Measurements from ENCODE around the gene COMMD10. TPM values are rescaled to one million over a fixed set of nuclear protein-coding genes. Genes with fewer than 3 reads are reported as not detected.
"Not testable (repeated sequence)": the region's sequence is repeated elsewhere in the genome, so short reads cannot be mapped to it uniquely, and the experiment has no call there.

Gene COMMD10
- total and polyA plus RNA-seq, 4 donors = 17.2 to 66.0 (median 24.7) TPM

- H3K27me3 ChIP-seq (ENCODE audit: control insufficient read depth in 3 of 3, insufficient read depth in 3 of 3, low read length in 2 of 3) = no peaks in the 10 kb centered on the region
- WGBS, 2 donors = 97 to 99% methylated on average over 2 of the region's 2 CpGs
- DNase-seq (no peak), ATAC-seq (ENCODE audit: insufficient read depth, low FRiP score) (no peak)
- no peak for TF ChIP-seq CTCF (IDR thresholded peaks at IDR 0.05; ENCODE audit: control extremely low read depth, extremely low read depth)
- H3K36me3 ChIP-seq (ENCODE audit: control insufficient read depth in 4 of 4, insufficient read depth in 4 of 4, low read length in 4 of 4) = peaks cover 3 to 13% (median 7%) of the 10 kb centered on the region in 4 donors
- H3K9ac ChIP-seq (ENCODE audit: insufficient read depth in 1 of 2, low read length in 2 of 2) = no peak overlapping the region
- H3K4me3 ChIP-seq = no peak overlapping the region
- H3K9me3 ChIP-seq (ENCODE audit: control insufficient read depth in 4 of 4, insufficient read depth in 3 of 4, low read length in 3 of 4) = no peaks in the 10 kb centered on the region
- no peaks in the 10 kb centered on the region for H3K4me1 ChIP-seq (ENCODE audit: control insufficient read depth in 5 of 5, insufficient read depth in 5 of 5, low read length in 5 of 5)
- no peak overlapping the region for H3K27ac ChIP-seq (ENCODE audit: low read depth in 1 of 2, low read length in 1 of 2)
Measured at GRCh38 chr5:116098998-116099397, 14.2 kb downstream of the COMMD10 start.

- H3K4me1 ChIP-seq (ENCODE audit: control insufficient read depth in 5 of 5, insufficient read depth in 5 of 5, low read length in 5 of 5); H3K27me3 ChIP-seq (ENCODE audit: control insufficient read depth in 3 of 3, insufficient read depth in 3 of 3, low read length in 2 of 3); H3K9me3 ChIP-seq (ENCODE audit: control insufficient read depth in 4 of 4, insufficient read depth in 3 of 4, low read length in 3 of 4); ATAC-seq (ENCODE audit: insufficient read depth, low FRiP score); H3K9ac ChIP-seq (ENCODE audit: insufficient read depth in 1 of 2, low read length in 2 of 2); H3K4me3 ChIP-seq; DNase-seq; H3K27ac ChIP-seq (ENCODE audit: low read depth in 1 of 2, low read length in 1 of 2): not testable (repeated sequence)
- 96 to 98% methylated on average over 2 of the region's 2 CpGs for WGBS, 2 donors
- peaks cover 0 to 17% (median 7%) of the 10 kb centered on the region in 4 donors for H3K36me3 ChIP-seq (ENCODE audit: control insufficient read depth in 4 of 4, insufficient read depth in 4 of 4, low read length in 4 of 4)
Measured at GRCh38 chr5:116104941-116105340, 20.1 kb downstream of the COMMD10 start.

- Histone ChIP-seq H3K27me3 (ENCODE audit: control insufficient read depth in 3 of 3, insufficient read depth in 3 of 3, low read length in 2 of 3) (no peaks in the 10 kb centered on the region), H3K4me1 (ENCODE audit: control insufficient read depth in 5 of 5, insufficient read depth in 5 of 5, low read length in 5 of 5) (peaks cover 0 to 3% (median 0%) of the 10 kb centered on the region in 5 donors), H3K27ac (ENCODE audit: low read depth in 1 of 2, low read length in 1 of 2) (no peak overlapping the region), H3K9me3 (ENCODE audit: control insufficient read depth in 4 of 4, insufficient read depth in 3 of 4, low read length in 3 of 4) (peaks cover 0 to 7% (median 5%) of the 10 kb centered on the region in 4 donors), H3K9ac (ENCODE audit: insufficient read depth in 1 of 2, low read length in 2 of 2) (no peak overlapping the region), H3K36me3 (ENCODE audit: control insufficient read depth in 4 of 4, insufficient read depth in 4 of 4, low read length in 4 of 4) (peaks cover 2 to 7% (median 5%) of the 10 kb centered on the region in 4 donors), H3K4me3 (no peak overlapping the region)
- peak in 1 of 3 donors; percentile 12 for DNase-seq
- ATAC-seq (ENCODE audit: insufficient read depth, low FRiP score) = no peak
- TF ChIP-seq CTCF (IDR thresholded peaks at IDR 0.05; ENCODE audit: control extremely low read depth, extremely low read depth) = no peak
- 46 to 87% methylated on average over 1 of the region's 1 CpG for WGBS, 2 donors
Measured at GRCh38 chr5:116115163-116115562, 30.3 kb downstream of the COMMD10 start.

- Histone ChIP-seq H3K4me1 (ENCODE audit: control insufficient read depth in 5 of 5, insufficient read depth in 5 of 5, low read length in 5 of 5) (no peaks in the 10 kb centered on the region), H3K36me3 (ENCODE audit: control insufficient read depth in 4 of 4, insufficient read depth in 4 of 4, low read length in 4 of 4) (no peaks in the 10 kb centered on the region), H3K27me3 (ENCODE audit: control insufficient read depth in 3 of 3, insufficient read depth in 3 of 3, low read length in 2 of 3) (no peaks in the 10 kb centered on the region), H3K9me3 (ENCODE audit: control insufficient read depth in 4 of 4, insufficient read depth in 3 of 4, low read length in 3 of 4) (no peaks in the 10 kb centered on the region), H3K27ac (ENCODE audit: low read depth in 1 of 2, low read length in 1 of 2) (no peak overlapping the region), H3K4me3 (no peak overlapping the region), H3K9ac (ENCODE audit: insufficient read depth in 1 of 2, low read length in 2 of 2) (no peak overlapping the region)
- ATAC-seq (ENCODE audit: insufficient read depth, low FRiP score) (no peak), DNase-seq (no peak)
- 47 to 74% methylated on average over 2 of the region's 2 CpGs for WGBS, 2 donors
- TF ChIP-seq CTCF (IDR thresholded peaks at IDR 0.05; ENCODE audit: control extremely low read depth, extremely low read depth) = no peak
Measured at GRCh38 chr5:116130471-116130870, 45.6 kb downstream of the COMMD10 start.
